GM21825 (cell line): ENCODE data around the gene RABGAP1L.
"Not testable (repeated sequence)": the region's sequence is repeated elsewhere in the genome, so short reads cannot be mapped to it uniquely, and the experiment has no call there.

Experiments used
- ATAC-seq: cut with Tn5 transposase; IDR thresholded peaks from one replicate; pipeline ENCODE4 v1.9.1; 2021; ENCODE audit warnings: mild to moderate bottlenecking, moderate library complexity; ENCODE audit not compliant: unreplicated experiment

The RABGAP1L gene

GRCh38 chr1:174426153-174426552 is 266.8 kb downstream of the RABGAP1L start:
- ATAC-seq, result no peak

- no peak for ATAC-seq
Measured at GRCh38 chr1:174428033-174428432, 268.7 kb downstream of the RABGAP1L start.

GRCh38 chr1:174428739-174429138 is 269.4 kb downstream of the RABGAP1L start:
- no peak for ATAC-seq

- no peak for ATAC-seq
Measured at GRCh38 chr1:174433451-174433850, 274.1 kb downstream of the RABGAP1L start.

- ATAC-seq, result no peak
Measured at GRCh38 chr1:174445351-174445750, 286.0 kb downstream of the RABGAP1L start.

GRCh38 chr1:174445817-174446216 is 286.5 kb downstream of the RABGAP1L start:
- no peak for ATAC-seq

GRCh38 chr1:174447866-174448530 is 288.7 kb downstream of the RABGAP1L start, which contains the start of gene GPR52:
TSS of gene GPR52 (plus strand) at chr1:174447964. CDS start at chr1:174448112, 148 bp downstream.
- no peak for ATAC-seq

GRCh38 chr1:174448531-174448883 is 289.2 kb downstream of the RABGAP1L start:
- no peak for ATAC-seq

GRCh38 chr1:174448974-174449373 is 289.7 kb downstream of the RABGAP1L start:
- no peak for ATAC-seq

GRCh38 chr1:174451408-174451807 is 292.1 kb downstream of the RABGAP1L start:
- ATAC-seq, result no peak

GRCh38 chr1:174465855-174466254 is 306.5 kb downstream of the RABGAP1L start:
- ATAC-seq, result no peak

GRCh38 chr1:174466607-174467006 is 307.3 kb downstream of the RABGAP1L start:
- no peak for ATAC-seq

GRCh38 chr1:174469052-174469451 is 309.7 kb downstream of the RABGAP1L start:
- ATAC-seq, result no peak

GRCh38 chr1:174469687-174470086 is 310.4 kb downstream of the RABGAP1L start:
- ATAC-seq, result no peak

- ATAC-seq, result no peak
Measured at GRCh38 chr1:174479281-174479680, 320.0 kb downstream of the RABGAP1L start.

GRCh38 chr1:174480324-174480723 is 321.0 kb downstream of the RABGAP1L start:
- ATAC-seq, result no peak

- no peak for ATAC-seq
Measured at GRCh38 chr1:174491606-174492005, 332.3 kb downstream of the RABGAP1L start.

- no peak for ATAC-seq
Measured at GRCh38 chr1:174497478-174497877, 338.2 kb downstream of the RABGAP1L start.

GRCh38 chr1:174516755-174517154 is 357.4 kb downstream of the RABGAP1L start:
- not testable (repeated sequence) for ATAC-seq

- ATAC-seq, result no peak
Measured at GRCh38 chr1:174519844-174520243, 360.5 kb downstream of the RABGAP1L start.

- ATAC-seq, result no peak
Measured at GRCh38 chr1:174531751-174532150, 372.4 kb downstream of the RABGAP1L start.

- ATAC-seq, result no peak
Measured at GRCh38 chr1:174534789-174535188, 375.5 kb downstream of the RABGAP1L start.

GRCh38 chr1:174535207-174535606 is 375.9 kb downstream of the RABGAP1L start:
- no peak for ATAC-seq
